Measurements from ENCODE around the gene CDK5RAP3.
"Not testable (repeated sequence)": the region's sequence is repeated elsewhere in the genome, so short reads cannot be mapped to it uniquely, and the experiment has no call there.

CDK5RAP3 gene, protein sequence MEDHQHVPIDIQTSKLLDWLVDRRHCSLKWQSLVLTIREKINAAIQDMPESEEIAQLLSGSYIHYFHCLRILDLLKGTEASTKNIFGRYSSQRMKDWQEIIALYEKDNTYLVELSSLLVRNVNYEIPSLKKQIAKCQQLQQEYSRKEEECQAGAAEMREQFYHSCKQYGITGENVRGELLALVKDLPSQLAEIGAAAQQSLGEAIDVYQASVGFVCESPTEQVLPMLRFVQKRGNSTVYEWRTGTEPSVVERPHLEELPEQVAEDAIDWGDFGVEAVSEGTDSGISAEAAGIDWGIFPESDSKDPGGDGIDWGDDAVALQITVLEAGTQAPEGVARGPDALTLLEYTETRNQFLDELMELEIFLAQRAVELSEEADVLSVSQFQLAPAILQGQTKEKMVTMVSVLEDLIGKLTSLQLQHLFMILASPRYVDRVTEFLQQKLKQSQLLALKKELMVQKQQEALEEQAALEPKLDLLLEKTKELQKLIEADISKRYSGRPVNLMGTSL

DNA sequence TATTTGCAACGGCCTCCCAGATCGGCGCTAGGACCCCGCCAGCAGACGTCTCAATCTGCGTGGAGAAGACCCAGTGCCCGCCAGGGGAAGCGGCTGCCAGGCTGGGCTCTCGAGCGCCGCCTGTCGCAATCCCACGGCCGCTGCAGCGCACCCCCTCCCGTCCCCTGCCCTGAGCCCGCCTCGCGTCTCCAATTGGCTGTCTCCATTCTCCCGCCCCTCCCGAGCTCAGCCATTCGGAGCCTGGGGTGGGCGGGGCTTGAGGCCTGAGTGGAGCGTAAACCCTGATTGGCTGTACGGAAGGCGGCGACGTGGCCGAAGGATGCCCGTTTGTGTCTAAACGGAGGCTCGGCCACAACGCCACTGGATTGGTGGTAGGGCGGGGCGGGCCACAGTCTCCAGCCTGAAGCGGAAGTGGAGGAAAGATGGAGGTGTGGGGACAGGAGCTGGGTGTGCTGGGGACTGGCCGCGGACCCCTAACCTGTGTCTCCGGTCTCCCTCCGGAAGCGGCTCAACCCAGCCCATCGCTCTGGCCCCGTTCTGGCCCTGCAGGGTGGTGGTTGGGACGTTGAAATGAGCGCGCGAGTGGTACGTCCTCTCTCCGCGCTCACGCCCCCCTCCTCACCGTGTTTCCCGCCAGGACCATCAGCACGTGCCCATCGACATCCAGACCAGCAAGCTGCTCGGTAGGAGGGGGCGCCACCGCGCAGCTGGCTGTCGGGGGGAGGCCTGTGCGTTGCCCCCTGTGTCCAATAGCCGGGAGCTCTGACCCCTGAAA is at the start of gene CDK5RAP3:
Gene CDK5RAP3 (plus strand): TSS at position 389 of the 775 bp plus-strand sequence. CDS start 34 bp downstream, at position 423.
- peak; percentile 98 for DNase-seq (ENCODE audit: low read depth)

DNA sequence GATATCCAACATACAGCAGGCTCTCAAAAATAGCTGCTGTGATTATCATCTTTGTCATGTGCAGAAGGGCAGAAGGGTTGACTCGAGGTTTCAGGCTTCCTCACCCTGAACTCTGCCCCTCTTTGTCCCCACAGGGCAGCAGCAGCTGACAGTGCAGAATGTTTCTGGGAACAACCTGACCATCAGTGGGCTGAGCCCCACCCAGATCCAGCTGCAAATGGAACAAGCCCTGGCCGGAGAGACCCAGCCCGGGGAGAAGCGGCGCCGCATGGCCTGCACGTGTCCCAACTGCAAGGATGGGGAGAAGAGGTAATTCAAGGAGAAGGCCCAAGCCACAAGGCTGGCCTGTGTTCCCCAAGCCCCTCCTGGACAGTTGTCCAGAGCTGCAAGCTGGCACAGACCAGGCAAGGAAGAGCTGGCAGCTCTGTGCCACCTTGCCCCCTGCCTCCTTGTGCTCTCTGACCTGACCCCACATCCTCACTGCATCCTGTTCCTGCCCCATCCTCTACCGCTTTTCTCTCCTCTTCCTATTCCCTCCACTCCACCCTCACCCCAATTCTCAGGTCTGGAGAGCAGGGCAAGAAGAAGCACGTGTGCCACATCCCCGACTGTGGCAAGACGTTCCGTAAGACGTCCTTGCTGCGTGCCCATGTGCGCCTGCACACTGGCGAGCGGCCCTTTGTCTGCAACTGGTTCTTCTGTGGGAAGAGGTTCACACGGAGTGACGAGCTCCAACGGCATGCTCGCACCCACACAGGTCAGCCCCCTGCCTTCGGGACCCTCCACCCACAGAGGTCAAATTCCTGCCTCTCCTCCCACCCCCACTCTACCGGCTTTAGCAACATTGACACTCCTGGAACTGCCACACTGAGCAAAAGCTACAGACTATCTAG is 45.9 kb upstream of the CDK5RAP3 start:
- no peak for DNase-seq (ENCODE audit: low read depth)

DNA sequence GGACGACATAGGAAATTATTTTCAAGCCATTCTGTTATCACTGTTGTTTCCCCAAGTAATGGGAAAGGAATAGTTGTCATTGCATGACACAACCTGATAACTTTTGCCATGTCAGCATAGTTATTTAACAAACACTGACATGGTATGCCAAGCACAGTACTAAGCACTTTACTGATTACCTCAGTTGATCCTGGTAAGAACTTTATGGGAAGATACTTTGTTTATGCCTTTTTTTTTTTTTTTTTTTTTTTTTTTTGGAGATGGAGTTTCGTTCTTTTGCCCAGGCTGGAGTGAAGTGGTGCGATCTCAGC is 45.3 kb upstream of the CDK5RAP3 start:
- no peak for DNase-seq (ENCODE audit: low read depth)

DNA sequence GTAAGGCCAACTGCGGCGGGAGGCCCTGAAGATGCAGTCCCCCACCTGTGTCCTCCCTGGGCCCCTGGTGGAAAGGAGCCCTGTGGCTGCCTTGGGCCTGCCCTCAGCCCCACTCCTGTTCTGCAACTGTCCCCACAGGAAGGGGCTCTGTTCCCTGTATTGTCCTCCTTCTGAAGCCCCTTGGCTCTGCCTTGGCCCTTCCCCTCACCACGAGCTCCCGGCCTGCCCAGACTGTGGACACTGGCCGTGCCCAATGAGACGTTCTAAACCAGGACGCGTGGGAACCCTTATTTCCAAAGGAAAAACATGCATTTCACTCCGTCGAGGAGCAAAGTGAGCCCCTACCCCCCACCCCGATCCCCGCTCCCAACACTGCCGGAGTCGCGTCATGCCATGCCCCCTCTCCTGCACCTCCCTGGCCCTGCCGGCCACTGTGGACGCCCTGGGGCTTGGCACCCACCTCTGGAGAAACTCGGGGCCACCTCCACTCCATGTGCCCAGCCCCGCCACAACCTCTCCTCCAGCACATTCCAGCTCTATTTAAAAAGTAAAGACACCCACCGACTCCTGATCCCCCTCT is 43.0 kb upstream of the CDK5RAP3 start:
- no peak for DNase-seq (ENCODE audit: low read depth)

DNA sequence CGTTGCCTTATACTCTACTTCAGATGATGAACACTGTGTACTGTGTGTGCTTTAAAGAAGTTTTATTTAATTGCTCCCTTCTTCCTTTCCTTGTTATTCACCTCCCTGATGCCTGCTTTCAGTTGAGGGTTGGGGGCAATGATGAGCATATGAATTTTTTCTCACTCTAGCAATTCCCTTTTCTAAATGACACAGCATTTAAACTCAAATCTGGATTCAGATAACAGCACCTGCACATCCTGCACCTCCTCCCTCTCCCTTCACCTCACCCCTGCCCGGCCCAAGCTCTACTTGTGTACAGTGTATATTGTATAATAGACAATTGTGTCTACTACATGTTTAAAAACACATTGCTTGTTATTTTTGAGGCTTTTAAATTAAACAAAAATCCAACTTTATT is 42.5 kb upstream of the CDK5RAP3 start:
- DNase-seq (ENCODE audit: low read depth): no peak

DNA sequence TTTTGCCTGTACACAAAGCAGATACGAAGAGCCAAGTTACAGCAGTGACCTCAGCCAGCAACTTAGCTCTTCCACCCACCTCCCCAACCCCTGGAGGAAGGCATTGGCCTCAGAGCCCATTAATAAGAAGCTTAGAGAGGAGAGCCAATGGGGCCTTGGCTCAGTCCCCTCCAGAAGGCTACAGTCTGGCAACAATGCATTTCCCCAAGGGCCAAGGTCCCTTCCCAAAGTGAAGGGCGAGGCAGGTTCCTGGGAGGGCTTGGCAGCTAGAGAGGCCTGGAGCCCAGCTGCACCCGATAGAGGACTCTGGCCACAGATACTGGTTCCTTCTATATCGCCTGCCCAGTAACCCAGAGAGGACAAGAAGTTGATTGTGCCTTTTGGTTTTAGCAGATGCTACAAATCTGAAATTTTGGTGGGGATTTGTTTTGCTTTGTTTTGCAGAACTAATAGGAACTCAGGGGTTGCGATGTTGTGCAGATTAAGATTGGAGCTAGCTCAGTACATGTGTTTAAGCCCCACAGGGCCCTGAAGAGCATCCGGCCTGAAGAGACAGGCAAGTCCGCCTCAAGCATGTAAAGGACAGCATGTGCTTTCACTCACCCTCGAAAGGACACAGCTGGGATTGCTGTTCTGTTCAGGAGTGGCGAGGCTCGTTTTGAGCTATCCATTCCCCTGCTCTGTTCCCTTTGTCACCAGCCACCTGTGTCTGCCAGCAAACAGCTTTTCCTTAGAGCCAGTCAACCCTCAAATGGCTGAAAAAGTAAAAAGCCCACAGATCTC is 41.5 kb upstream of the CDK5RAP3 start:
- DNase-seq (ENCODE audit: low read depth): no peak

DNA sequence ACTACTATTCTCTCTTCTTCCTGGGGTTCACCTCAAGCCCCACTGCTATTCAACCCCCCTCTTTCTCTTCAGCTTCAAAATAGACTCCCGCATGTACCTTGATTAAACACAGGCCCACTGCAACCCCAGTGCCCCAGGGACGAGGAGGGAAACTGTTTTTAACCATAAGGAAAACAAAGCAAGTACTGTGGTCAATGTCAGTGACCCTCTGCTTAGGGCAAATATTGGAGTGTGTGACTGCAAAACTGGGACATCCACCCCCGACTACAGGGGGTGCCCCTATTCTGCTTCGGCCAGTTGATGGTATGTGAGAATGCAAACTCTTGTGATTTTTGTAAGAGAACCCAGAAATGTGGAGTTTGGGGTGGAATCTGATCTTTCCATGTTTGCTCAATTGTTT is 39.1 kb upstream of the CDK5RAP3 start:
- DNase-seq (ENCODE audit: low read depth): no peak

DNA sequence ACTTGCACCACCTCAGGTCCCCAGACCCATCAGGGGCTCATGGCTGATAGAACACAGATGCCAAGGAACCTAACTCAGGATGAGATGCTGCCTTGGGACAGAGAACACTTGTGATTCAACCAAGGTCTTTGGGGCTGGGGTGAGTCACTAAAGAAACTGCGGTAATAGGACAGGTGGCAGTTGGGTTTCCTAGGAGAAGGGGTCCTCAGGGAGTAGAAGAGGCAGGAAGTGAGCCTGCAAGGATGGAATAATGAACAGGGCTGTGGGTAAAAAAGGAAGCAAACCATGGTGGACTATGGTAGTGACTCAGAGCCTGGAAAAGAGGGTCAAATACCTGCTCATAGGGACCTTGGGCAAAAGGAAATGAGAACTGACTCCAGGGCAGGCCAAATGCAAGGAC is 36.1 kb upstream of the CDK5RAP3 start:
- no peak for DNase-seq (ENCODE audit: low read depth)

DNA sequence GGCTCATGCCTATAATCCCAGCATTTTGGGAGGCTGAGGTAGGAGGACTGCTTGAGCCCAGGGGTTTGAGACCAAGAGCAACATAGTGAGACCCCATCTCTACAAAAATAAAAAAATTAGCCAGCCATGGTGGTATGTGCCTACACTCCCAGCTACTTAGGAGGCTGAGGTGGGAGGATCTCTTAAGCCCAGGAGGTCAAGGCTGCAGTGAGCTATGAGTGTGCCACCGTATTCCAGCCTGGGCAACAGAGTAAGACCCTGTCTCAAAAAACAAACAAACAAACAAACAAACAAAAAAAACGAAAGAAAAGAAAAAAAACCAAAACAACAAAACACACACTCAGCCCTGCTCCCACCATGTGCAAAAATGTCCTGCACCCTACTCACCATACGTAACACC is 35.4 kb upstream of the CDK5RAP3 start:
- not testable (repeated sequence) for DNase-seq (ENCODE audit: low read depth)

DNA sequence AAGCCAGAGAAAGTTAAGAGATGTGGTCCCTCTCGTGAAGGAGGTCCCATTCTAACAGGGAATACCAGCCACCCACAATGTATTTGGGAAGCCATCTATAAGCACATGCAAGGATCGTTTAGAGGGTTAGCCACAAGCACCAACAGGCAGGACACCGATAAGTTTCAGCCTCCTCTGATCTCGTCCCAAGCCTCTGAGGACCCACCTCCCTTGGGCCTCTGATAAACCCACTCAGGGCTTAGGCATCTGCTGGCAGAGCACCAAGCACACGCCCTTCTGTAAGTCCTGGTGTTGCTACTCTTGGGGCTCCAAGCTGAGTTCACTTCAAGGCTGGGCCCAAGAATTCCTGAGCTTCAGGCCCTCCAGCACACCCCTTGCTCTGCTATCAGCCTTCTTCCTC is 35.0 kb upstream of the CDK5RAP3 start:
- DNase-seq (ENCODE audit: low read depth): peak; percentile 52

DNA sequence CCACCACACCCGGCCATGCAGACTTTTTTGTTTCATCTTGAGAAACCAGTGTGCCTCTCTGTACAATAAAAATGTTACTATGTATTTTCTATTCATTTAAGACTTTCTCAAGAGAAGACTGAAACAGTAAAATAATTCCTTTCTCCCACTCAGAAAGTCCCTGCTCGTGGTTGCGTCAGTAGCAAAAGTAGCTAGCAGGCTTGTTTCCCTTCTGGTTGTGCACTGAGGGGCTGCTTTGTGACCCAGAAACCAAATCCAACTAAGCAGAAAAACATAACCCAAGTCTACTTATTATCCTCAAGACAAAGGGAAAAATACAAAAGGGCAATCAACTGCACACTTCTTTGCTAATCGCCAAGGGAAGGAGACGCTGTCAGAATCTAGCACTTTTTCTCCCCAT is 33.0 kb upstream of the CDK5RAP3 start:
- DNase-seq (ENCODE audit: low read depth): no peak

DNA sequence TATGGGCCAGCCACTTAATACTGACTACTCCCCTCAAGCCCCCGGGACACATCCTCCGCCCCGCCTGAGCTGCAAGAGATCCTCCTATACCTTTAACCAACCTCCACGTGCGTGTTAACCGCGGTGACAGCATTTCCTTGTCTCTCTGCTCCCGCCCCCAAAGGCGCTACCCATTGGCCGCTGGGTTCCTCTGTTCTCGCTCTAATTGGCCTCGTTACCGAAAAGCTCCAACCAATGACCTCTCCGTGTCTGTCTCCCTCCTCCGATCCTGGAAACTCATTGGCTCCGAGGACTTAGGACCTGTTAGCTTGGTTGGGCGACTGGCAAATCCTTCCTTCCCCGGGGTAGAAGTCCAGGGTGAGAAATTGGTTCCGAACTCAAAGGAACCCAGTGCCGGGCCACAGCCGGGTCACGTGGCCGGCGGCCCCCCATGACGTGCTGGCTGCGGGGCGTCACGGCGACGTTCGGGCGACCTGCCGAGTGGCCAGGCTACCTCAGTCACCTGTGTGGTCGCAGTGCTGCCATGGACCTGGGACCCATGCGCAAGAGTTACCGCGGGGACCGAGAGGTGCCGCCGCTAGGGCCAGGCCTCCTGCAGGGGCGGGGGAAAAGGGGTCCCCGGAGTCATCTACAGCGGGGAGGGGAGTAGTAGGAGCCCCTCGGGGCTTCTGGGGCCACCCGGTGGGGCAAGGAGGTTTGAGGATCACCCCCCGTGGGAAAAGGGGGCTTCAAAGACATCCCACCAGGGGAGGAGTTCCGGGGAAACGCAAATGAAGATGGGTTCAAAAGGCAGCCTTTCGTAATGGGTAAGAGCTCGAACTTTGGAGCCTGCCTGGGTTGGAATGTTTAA is 29.4 kb upstream of the CDK5RAP3 start, which contains the start of gene PNPO:
Gene PNPO (plus strand): TSS at position 326 of the 850 bp plus-strand sequence. CDS start 105 bp downstream, at position 431.
- DNase-seq (ENCODE audit: low read depth): peak; percentile 95

DNA sequence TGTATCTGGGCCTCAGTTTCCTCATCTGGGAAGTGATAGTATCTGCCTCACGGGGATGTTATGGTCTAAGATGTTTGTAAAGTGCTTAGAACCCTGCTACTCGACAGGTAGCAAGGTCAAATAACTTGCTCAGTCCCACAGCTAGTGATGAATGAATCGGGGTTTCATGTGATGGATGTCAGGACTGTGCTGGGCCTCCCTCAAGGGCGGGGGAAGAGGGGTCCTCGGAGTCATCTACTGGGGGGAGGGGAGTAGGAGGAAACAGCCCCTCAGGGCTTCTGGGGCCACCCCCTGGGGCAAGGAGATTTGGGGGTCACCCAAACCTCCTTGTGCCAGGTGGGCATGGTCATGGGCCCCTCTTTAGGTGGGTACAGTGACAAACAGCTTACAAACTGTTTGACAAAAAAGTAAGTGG is 28.8 kb upstream of the CDK5RAP3 start:
- no peak for DNase-seq (ENCODE audit: low read depth)

DNA sequence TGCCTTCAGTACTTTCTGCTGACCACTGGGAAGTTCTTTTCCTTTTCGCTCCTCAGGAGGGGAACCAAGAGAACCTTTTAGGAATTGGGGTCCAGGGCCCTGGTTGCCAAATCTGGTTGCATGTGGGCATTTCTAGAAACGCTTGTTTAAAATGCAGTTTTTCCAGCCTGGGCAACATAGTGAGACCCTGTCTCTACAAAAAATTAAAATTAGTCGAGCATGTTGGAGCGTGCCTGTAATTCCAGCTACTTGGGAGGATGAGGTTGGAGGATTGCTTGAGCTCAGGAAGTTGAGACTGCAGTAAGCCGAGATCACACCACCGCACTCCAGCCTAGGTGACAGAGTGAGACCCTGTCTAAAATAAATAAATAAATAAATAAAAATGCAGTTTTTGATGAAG is 28.3 kb upstream of the CDK5RAP3 start:
- no peak for DNase-seq (ENCODE audit: low read depth)

DNA sequence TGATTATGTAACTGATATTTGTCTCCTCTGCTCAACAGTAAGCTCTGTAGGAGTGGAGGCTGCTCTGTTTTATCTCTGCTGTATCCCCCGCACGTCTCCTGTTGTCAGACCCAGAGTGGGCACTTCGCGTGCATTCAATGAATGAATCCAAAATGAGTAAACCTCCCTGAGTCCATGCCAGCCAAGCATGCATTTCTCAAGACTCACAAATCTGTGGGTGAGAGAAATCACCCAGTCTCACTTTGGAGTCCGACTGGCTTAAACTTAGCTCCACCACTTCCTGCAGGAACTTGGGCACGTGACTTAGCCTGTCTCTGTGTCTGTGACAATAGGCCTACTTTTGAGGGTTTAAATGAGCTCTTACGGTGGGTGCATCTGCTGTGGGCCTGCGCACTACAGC is 25.8 kb upstream of the CDK5RAP3 start:
- DNase-seq (ENCODE audit: low read depth): no peak

DNA sequence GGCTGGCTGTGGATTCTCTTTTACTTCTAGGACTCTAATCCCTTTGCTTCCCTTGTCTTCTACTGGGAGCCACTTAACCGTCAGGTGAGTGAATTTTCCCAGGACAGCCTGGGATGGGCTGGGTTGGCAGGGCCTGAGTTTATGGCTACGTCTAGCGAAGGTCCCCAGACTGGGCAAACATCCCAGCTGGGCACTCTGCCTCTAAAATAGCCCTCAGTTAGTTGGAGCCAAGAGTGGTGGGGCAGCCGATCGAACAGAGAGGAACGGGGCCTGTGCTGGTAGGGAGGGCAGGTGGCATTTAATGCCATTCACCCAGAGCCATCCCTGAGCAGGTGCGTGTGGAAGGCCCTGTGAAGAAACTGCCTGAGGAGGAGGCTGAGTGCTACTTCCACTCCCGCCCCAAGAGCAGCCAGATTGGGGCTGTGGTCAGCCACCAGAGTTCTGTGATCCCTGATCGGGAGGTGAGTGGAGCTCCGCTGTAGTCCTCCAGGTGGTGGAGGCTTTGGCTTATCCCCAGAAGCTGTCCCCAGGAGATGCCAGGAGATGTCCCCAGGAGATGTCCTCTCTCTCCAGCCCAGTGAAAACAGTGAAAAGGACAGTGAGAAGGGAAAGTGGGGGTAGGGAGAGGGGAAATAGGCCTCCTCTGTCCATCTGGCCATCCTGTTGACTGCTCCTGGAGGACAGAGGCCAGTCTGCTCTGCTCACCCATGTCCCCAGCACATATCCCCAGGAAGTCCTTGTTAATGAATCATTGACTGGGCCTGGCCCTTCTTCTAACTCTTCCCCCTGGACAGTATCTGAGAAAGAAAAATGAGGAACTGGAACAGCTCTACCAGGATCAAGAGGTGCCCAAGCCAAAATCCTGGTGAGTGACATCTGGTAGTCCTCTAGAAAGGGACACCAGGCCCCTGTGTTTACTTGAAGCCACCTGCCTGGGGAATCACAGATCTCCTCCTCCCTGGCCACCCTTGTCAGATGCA is 25.1 kb upstream of the CDK5RAP3 start:
- no peak for DNase-seq (ENCODE audit: low read depth)

DNA sequence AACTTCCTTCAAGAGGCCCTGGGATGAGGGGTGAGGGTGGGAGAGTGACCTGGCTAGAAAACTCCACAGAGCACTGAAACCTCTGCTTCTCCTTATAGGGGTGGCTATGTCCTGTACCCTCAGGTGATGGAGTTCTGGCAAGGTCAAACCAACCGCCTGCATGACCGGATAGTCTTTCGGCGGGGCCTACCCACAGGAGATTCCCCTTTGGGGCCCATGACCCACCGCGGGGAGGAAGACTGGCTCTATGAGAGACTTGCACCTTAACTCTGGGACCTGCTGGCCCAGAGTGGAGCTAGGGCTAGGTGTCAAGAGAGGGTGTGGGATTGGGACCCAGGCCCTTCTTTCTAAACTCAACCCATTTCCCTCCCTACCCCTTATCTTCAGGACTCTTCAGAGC is 24.4 kb upstream of the CDK5RAP3 start:
- no peak for DNase-seq (ENCODE audit: low read depth)

DNA sequence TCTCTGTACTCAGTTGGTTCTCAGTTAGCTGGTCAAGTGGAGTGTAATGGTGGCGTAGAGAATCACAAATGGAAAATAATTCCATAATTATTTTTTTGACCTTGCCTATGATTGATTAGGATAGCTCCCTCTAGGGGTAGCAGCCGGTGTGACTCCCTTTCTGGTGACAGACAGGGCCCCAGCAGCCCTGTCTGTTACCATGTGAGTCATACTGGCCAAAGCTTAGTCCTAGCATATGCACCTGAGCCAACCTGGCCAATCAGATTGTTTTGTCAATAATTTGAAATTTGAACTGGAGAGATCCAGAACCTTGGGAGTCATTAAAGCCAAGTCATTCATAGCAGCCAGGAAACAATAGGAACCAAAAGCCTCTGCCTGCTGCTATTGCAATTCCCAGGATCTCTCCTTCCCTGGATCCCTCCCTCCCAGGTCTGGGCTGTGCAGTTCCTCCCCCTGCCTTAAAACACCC is 23.9 kb upstream of the CDK5RAP3 start:
- peak; percentile 62 for DNase-seq (ENCODE audit: low read depth)

Measured in fibroblast of the conjunctiva (primary cell).